Gastrocnemius medialis (tissue), 4 donors: ENCODE data around the gene HSPB3. TPM values are rescaled to one million over a fixed set of nuclear protein-coding genes. Genes with fewer than 3 reads are reported as not detected.

ENCODE experiments used
- ATAC-seq, 2 donors: fragments of 150-250 bp; one replicate each; pipeline ENCODE4 v1.9.1; 2016
- DNase-seq, 2 donors: peaks; one replicate each; pipeline ENCODE4 v3.0.0-alpha.2; 2019
- H3K27ac ChIP-seq, 4 donors: fragments of 200-600 bp; sonication (generic); 1 replicate in 1 of 4; 2 replicates in 3 of 4; pipeline ENCODE4 v1.5.1; 2016 to 2018; ENCODE audit warnings: mild to moderate bottlenecking in 2 of 4, moderate library complexity in 1 of 4
- H3K27me3 ChIP-seq, 3 donors: fragments of 200-600 bp; sonication (generic) in 2 of 3; 1 replicate in 1 of 3; 2 replicates in 2 of 3; pipeline versions ENCODE4 v1.5.1 to v1.6.0; 2016 to 2019; ENCODE audit warnings: mild to moderate bottlenecking in 1 of 3, moderate library complexity in 1 of 3
- H3K36me3 ChIP-seq, 2 donors: fragments of 200-600 bp; sonication (generic) in 1 of 2; one replicate each; pipeline ENCODE4 v1.5.1; 2017 to 2018
- H3K4me1 ChIP-seq, 2 donors: fragments of 200-600 bp; sonication (generic) in 1 of 2; one replicate each; pipeline ENCODE4 v1.5.1; 2016 to 2017; ENCODE audit warnings: mild to moderate bottlenecking in 2 of 2
- H3K4me3 ChIP-seq, 4 donors: fragments of 200-600 bp; sonication (generic) in 3 of 4; 1 replicate in 1 of 4; 2 replicates in 3 of 4; pipeline ENCODE4 v1.5.1; 2016 to 2019; ENCODE audit warnings: mild to moderate bottlenecking in 2 of 4
- H3K9me3 ChIP-seq, 3 donors: fragments of 200-600 bp; sonication (generic) in 2 of 3; 1 replicate in 1 of 3; 2 replicates in 2 of 3; pipeline ENCODE4 v1.5.1; 2016 to 2019
- CTCF ChIP-seq, 5 experiments: fragments of 450-650 bp in 3 of 5; fragments of 200-600 bp in 2 of 5; sonication (generic) in 2 of 5; IDR thresholded peaks in 4 of 5; conservative IDR thresholded peaks in 1 of 5; 1 replicate in 4 of 5; 2 replicates in 1 of 5; pipeline ENCODE4 v1.5.1; 2016 to 2019; ENCODE audit warnings: antibody characterized with exemption in 5 of 5, mild to moderate bottlenecking in 3 of 5, moderate library complexity in 3 of 5
- POLR2A ChIP-seq, 2 donors: fragments of 450-650 bp; IDR thresholded peaks; one replicate each; pipeline ENCODE4 v1.6.1; 2017; ENCODE audit warnings: antibody characterized with exemption in 2 of 2, mild to moderate bottlenecking in 2 of 2, moderate library complexity in 2 of 2
- in situ Hi-C, 4 donors: fragments of 200-750 bp; cut with MboI; loops; one replicate each; pipeline versions ENCODE4 v1.15.0 to v1.8.0; 2017; ENCODE audit warnings: low sequenced_read_pairs in 4 of 4
- intact Hi-C: fragments of 100-400 bp; cut with DNase I; formaldehyde crosslinking; loops from one replicate; pipeline ENCODE4 v1.15.1; 2023; ENCODE audit warnings: low total_unique reads
- total RNA-seq, 4 donors: library from RNA; depleted of rRNA; stranded (reverse); fragments of >200 nt; gene quantifications; one replicate each; pipeline versions ENCODE4 v1.1.0 to v1.2.3, GENCODE V29; 2016

Gene HSPB3
- total RNA-seq, 4 donors from 2014 or later: 68.1 to 510 (median 204) TPM

- Histone ChIP-seq H3K27ac (peak overlapping the region in 3 of 4 donors; percentile 12 to 49 (median 20)), H3K4me3 (peak overlapping the region; percentile 23 to 47 (median 23)), H3K36me3 (no peaks in the 10 kb centered on the region), H3K27me3 (no peaks in the 10 kb centered on the region), H3K4me1 (peaks cover 14 to 15% of the 10 kb centered on the region in 2 donors), H3K9me3 (no peaks in the 10 kb centered on the region)
- DNase-seq (no peak), ATAC-seq (no peak)
- TF ChIP-seq CTCF (IDR thresholded peaks at IDR 0.05 in 4 of 5, conservative IDR thresholded peaks at IDR 0.05 in 1 of 5): no peak
- no peak for TF ChIP-seq POLR2A (IDR thresholded peaks at IDR 0.05)
- in situ Hi-C loops (no loop called here), intact Hi-C loops (no loop called here)
These were observed 14.6 kb downstream of the HSPB3 start for GRCh38 chr5:54470128-54470527.

- intact Hi-C loops (no loop called here), in situ Hi-C loops (no loop called here)
- DNase-seq (no peak), ATAC-seq (no peak)
- Histone ChIP-seq H3K27ac (no peak overlapping the region), H3K9me3 (no peaks in the 10 kb centered on the region), H3K27me3 (no peaks in the 10 kb centered on the region), H3K4me3 (no peak overlapping the region), H3K36me3 (no peaks in the 10 kb centered on the region), H3K4me1 (peaks cover 14 to 15% of the 10 kb centered on the region in 2 donors)
- TF ChIP-seq POLR2A (IDR thresholded peaks at IDR 0.05) (no peak), CTCF (IDR thresholded peaks at IDR 0.05 in 4 of 5, conservative IDR thresholded peaks at IDR 0.05 in 1 of 5) (no peak)
These were observed 15.2 kb downstream of the HSPB3 start for GRCh38 chr5:54470677-54471076.

- Histone ChIP-seq H3K27ac (no peak overlapping the region), H3K36me3 (no peaks in the 10 kb centered on the region), H3K4me3 (no peak overlapping the region), H3K27me3 (no peaks in the 10 kb centered on the region), H3K4me1 (peaks cover 14 to 15% of the 10 kb centered on the region in 2 donors), H3K9me3 (no peaks in the 10 kb centered on the region)
- no peak for DNase-seq
- TF ChIP-seq POLR2A (IDR thresholded peaks at IDR 0.05): no peak
- TF ChIP-seq CTCF (IDR thresholded peaks at IDR 0.05 in 4 of 5, conservative IDR thresholded peaks at IDR 0.05 in 1 of 5): no peak
- intact Hi-C loops (no loop called here), in situ Hi-C loops (no loop called here)
- ATAC-seq: no peak
These were observed 15.9 kb downstream of the HSPB3 start for GRCh38 chr5:54471398-54471797.

GRCh38 chr5:54476682-54477081, 21.2 kb downstream of the HSPB3 start:
- H3K9me3 ChIP-seq: no peaks in the 10 kb centered on the region
- H3K27me3 ChIP-seq: no peaks in the 10 kb centered on the region
- DNase-seq (no peak), ATAC-seq (no peak)
- no peak overlapping the region for H3K4me3 ChIP-seq
- intact Hi-C loops: no loop called here
- TF ChIP-seq POLR2A (IDR thresholded peaks at IDR 0.05) (no peak), CTCF (IDR thresholded peaks at IDR 0.05 in 4 of 5, conservative IDR thresholded peaks at IDR 0.05 in 1 of 5) (no peak)
- in situ Hi-C loops: no loop called here
- H3K36me3 ChIP-seq: no peaks in the 10 kb centered on the region
- H3K4me1 ChIP-seq: no peaks in the 10 kb centered on the region
- H3K27ac ChIP-seq: no peak overlapping the region

GRCh38 chr5:54477941-54478478, 22.5 kb downstream of the HSPB3 start:
- Histone ChIP-seq H3K36me3 (no peaks in the 10 kb centered on the region), H3K4me3 (no peak overlapping the region), H3K4me1 (no peaks in the 10 kb centered on the region), H3K27ac (no peak overlapping the region), H3K27me3 (no peaks in the 10 kb centered on the region), H3K9me3 (no peaks in the 10 kb centered on the region)
- DNase-seq (no peak), ATAC-seq (no peak)
- intact Hi-C loops: no loop called here
- in situ Hi-C loops: no loop called here
- TF ChIP-seq CTCF (IDR thresholded peaks at IDR 0.05 in 4 of 5, conservative IDR thresholded peaks at IDR 0.05 in 1 of 5) (no peak), POLR2A (IDR thresholded peaks at IDR 0.05) (no peak)
